GM19043 (cell line): ENCODE measurements around the gene JARID2.
"Not testable (repeated sequence)": the region's sequence is repeated elsewhere in the genome, so short reads cannot be mapped to it uniquely, and the experiment has no call there.

Source experiments
- ATAC-seq: cut with Tn5 transposase; IDR thresholded peaks from one replicate; pipeline ENCODE4 v1.9.1; 2021; ENCODE audit warnings: low read depth; ENCODE audit not compliant: unreplicated experiment

Gene JARID2

DNA sequence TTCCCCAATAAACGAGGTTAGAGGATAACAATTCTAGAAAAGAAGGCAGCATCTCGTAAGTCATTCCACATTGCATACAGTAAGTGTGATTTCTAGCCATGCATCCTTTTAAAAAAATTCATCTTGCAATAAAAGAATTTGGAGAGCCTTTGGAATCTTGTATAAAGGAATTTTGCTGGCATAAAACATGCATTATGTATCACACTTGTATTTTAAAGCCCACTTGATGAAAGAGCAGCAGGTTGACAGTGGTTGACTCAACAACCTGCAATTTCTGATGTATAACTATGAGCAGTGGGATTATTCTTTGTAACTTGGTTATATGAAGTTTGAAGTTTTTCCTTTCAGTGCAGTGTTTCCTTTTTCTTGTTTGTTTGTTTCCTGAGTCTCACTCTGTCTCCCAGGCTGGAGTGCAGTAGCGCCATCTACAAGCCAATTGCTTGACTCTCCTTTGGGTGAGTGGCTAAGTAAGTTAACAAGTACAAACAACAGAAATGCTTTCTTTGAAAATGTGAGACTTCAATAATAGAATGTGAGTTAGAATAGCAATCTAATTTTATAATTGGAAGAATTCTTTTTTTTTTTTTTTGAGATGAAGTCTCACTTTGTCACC is 39.9 kb downstream of the JARID2 start:
- no peak for ATAC-seq

DNA sequence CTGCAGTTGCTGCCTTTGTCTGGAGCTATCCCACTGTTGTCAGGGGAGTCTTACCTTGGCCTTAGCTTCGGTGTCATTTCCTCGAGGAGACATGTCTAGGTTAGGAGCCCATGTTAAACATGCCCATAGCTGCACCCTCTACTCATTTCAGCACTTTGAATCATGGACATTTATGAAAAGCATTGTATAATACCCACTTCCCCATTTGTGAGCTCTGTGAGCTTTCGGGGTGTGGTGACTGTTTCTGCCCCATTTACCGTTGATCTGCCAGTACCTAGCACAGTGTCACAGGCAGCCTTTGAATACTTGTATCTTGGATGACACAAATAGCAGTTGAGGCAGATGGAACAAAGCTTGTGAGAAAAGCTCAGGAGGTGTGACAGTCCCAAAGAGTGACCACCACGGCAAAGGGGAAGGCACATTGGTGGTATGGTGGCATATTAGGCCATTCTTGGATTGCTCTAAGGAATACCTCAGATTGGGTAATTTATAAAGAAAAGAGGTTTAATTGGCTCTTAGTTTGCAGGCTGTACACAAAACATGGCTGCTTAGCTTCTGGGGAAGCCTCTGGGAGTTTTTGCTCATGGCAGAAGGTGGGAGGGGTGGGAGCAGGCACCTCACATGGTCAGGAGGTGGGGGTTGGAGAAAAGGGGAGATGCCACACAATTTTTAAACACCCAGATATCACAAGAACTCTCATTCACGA is 42.0 kb downstream of the JARID2 start:
- peak; percentile 99 for ATAC-seq

DNA sequence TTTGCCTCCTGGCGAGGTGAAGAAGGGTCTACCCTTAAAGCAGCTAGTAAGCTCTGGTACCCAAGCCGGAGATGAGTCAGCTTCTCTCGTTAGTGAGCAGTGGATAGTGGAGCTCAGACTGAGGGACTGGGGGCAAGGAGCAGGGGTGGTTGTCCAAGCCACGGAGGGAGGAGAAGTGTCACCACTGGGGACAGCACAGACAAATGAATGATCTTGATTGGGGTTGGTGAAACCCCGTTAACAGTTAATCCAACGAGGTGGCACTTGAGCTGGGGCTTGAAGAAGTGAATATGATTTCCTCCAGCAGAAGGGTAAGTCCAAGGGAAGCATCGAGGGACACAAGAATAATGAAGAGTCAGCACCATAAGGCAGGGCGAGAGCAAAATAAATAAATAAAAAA is 43.0 kb downstream of the JARID2 start:
- no peak for ATAC-seq

GRCh38 chr6:15289456-15289855 is 43.6 kb downstream of the JARID2 start:
- not testable (repeated sequence) for ATAC-seq

DNA sequence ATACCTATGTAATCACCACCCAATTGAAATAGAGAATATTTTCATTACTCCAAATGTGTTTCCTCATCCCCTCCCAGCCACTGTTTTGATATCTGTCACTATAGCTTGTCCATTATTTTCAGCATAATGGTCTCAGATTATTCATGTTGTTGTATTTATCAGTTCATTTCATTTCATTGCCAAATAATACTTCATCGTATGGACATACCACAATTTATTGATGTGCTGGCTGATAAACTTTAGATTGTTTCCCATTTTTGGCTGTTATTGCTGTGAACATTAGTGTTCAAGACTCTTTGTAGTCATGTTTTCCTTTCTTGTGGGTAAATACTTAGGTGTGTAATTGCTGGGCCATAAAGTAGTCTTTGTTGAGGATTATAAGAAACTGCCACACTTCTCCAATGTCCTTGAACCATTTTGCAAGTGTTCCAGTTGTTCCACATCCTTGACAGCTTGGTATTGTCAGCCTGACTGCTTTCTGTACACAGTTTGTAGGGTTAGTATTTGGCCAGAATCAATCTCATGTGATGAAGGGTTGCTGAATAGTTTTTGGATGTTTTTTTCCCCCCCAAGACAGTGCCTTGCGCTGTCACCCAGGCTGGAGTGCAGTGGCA is 44.3 kb downstream of the JARID2 start:
- ATAC-seq = no peak

- ATAC-seq = no peak
Observed at GRCh38 chr6:15290962-15291704, 45.3 kb downstream of the JARID2 start.

DNA sequence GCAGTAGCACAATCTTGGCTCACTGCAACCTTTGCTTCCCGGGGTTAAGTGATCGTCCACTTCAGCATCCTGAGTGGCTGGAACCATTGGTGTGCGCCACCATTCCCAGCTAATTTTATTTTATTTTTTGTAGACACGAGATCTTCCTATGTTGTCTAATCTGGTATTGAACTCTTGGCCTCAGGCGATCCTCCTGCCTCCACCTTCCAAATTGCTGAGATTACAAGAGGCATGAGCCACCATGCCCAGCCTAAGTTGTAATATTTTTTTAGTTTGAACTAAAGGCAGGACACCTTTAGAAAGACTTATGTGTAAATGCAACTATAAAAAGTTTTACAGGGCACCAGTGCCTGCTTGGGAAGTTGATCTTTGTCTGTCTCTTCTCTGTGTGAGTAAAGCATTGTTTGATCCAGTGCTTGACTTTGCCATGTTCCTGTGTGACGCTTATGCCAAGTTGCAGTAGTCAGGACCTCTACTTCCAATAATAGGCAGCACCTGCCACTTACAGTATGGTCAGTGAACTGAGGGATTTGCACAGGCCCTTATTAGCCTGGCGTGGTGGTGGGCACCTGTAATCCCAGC is 46.9 kb downstream of the JARID2 start:
- no peak for ATAC-seq

DNA sequence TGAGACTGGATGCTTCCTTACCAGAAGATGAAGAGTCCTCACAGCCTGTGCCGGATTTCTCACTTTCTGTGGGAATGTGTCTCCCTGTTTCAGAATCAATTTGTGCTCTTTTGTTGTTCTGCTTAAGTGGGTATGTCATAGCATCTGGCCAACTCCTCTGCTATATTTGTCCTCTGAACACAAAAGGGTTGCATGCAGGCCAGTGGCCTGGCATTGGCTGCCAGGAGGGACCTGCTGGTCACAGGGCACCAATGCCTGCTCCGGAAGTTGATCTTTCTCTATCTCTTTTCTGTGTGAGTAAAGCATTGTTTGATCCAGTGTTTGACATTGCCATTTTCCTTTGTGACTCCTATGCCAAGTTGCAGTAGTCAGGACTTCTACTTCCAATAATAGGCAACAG is 47.8 kb downstream of the JARID2 start:
- ATAC-seq = no peak

DNA sequence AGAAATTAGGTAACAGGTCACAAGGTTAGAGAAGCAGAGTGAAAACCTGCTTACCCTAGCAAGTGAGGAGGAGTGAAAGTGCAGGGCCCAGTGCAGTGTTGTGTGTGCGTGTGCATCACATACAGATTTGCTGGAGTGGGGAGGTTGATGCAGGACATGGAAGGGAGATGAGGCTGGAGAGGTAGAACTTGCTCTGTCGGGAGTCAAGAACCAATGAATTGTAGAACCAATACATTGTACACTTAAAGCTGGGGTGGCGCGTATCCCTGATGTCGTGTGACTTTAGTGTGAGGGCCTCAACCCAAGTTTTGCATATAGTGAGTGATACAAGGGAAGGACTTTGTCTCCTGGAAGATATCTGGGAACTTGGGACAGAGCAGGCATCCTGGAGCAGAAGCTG is 48.6 kb downstream of the JARID2 start:
- no peak for ATAC-seq

DNA sequence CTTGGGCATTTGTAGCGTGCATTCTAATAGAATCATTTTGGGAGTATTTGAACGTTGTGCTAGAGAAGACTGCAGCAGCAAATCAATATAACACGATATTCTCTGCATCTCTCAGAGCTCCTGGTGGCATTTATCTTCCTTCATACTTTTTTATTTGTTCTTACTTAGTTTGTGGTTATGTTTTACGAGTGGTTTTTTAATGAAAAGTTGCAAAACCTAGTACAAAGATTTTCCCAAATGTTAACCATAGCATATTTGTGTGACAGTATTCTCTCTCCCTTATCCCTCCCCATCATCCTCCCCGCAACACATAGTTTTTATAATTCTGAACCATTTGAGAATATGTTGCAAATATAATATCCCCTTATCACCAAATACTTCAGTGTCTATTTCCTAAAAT is 50.4 kb downstream of the JARID2 start:
- no peak for ATAC-seq

DNA sequence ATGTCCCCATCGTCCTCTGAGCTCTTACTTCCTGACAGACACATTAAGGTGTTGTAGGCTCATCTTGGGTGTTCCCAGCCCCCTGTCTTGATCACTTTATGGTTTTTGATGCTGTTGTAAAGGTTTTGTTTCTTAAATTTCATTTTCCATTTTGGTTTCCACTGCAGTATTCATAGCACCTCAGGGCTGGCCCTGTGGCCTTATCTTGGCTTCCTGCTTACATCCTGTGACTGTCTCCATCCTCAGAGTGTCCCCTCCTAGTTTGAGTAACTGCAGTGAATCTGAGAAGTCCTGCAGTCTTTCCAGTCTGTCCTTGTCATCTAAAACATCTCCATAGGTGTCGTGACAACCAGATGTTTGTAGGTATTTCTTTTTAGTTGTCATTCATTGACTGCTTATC is 50.9 kb downstream of the JARID2 start:
- ATAC-seq = peak; percentile 46

DNA sequence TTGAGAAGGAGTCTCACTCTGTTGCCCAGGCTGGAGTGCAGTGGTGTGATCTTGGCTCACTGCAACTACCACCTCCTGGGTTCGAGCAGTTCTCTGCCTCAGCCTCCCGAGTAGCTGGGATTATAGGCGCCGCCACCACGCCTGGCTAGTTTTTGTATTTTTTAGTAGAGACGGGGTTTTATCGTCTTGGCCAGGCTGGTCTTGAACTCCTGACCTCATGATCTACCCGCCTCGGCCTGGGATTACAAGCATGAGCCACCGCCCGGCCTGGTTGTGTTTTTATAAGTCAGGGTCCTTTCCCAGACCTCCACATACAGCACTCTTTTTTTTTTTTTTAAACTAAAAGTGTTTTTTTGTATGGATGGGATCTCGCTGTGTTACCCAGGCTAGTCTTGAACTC is 51.3 kb downstream of the JARID2 start:
- ATAC-seq = not testable (repeated sequence)

DNA sequence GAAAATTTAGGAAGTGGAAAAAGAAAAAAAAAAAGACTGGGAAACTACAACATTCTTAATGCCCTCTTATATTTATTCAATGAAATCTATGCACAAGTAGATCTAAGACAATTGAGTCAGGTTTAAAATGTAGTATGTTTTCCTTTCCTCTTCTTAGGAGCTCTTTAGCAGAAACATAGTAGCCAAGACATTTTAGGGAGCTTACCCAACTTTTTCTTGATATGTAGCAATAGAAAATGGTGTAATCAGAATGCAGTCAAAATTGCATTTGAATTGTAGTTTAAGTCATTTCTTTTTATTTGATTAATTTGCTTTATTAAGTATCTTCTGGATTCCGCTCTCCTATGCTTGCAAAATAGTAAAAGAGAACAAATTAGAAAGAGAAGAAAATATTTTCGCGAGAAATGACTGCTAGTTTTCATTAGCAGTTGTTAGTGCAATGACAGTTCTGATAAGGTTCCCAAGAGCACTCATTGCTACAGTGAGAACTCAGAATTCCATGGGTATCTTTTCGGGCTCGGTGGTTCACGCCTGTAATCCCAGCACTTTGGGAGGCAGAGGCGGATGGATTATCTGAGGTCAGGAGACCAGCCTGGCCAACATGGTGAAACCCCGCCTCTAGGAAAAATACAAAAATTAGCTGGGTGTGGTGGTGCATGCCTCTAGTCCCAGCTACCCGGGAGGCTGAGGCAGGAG is 52.2 kb downstream of the JARID2 start:
- no peak for ATAC-seq

GRCh38 chr6:15299430-15300131 is 53.7 kb downstream of the JARID2 start:
- ATAC-seq = peak; percentile 80

- no peak for ATAC-seq
Observed at GRCh38 chr6:15301179-15302006, 55.5 kb downstream of the JARID2 start.

DNA sequence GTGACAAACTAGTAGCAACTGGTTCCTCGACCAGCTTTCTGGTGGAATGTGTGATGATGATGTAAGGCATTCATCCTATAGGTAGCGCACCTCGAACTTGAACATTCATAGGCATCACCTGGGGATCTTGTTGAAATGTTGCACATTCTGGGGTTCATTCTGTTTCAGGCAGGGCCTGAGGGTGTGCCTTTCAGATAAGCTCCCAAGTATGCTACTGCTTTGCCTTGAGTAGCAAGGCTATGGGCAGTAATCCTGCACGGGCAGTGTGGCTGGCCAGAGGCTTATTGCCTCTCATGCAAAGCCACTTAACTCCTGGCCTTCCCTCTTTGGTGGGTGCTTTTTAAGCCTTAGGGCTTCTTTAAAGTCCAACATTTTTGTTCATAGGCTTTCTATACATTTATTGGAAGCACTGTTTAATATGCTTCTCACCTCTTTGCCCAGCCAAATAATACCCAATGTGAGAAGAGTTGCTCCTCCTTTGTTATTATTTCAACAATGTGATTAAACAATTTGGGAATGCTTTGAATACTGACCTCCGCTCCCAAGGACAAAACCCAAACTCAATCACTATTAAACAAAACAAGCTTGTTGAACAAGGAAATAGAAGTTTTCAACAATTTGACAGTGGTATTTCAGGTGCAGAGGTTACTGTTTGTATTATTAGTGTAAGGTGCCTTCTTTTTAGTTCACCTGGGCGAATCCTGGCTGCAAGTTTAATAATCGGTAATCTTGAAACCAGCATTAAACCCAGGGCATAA is 57.5 kb downstream of the JARID2 start:
- no peak for ATAC-seq

DNA sequence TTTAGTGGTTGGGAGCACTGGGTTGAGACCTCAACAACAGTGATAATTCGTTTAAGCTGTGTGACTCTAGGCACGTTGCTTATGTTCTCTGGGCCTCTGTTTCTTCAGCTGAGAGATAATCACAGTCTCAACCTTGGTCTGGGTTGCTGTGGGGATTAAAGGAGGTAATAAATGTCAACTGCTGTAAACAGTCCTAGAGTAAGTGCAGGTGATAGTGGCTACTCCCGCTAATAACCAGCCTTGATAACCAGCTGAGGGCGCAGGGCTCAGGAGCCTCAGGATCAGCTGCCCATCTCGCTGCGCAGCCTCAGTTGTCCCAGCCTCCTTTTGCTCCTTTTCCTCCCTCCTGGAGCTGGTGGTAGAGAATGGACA is 58.0 kb downstream of the JARID2 start:
- no peak for ATAC-seq

GRCh38 chr6:15304337-15305042 is 58.6 kb downstream of the JARID2 start:
- no peak for ATAC-seq
